Endothelial cell of umbilical vein (primary cell): Measurements from ENCODE around the gene GEMIN8. TPM values are rescaled to one million over a fixed set of nuclear protein-coding genes. Genes with fewer than 3 reads are reported as not detected.

ENCODE experiments used
- BruUV-seq: library from RNA; stranded (reverse); fragments of 400-500 nt; replicated peaks from 2 replicates; lab custom pipeline; 2021; lab: Mats Ljungman, UMichigan
- CTCF ChIA-PET: fragments of 300-600, 350-600 bp; sonication (Branson Sonifier 250); formaldehyde crosslinking; loops from one replicate; lab custom pipeline; 2021; ENCODE audit warnings: antibody characterized with exemption, inconsistent platforms; lab: Charles Lee
- POLR2A ChIA-PET: fragments of 300-600, 350-600 bp; sonication (Branson Sonifier 250); formaldehyde crosslinking; loops from one replicate; lab custom pipeline; 2021; ENCODE audit warnings: antibody characterized with exemption, inconsistent platforms; lab: Charles Lee
- DNase-seq: peaks from one replicate; pipeline ENCODE4 v3.0.0-alpha.2; 2011; ENCODE audit warnings: low read depth, low spot score
- FAIRE-seq: peaks from 2 replicates; lab custom pipeline; 2011; peaks lifted over from hg19 to GRCh38; lab: Jason Lieb, UNC
- H2AFZ ChIP-seq: 2 replicates; pipeline ENCODE4 v1.6.0; 2012; ENCODE audit warnings: low read depth, low read length, control low read depth, inconsistent platforms
- H3K27ac ChIP-seq: 2 replicates; pipeline ENCODE4 v1.5.1; 2011; ENCODE audit warnings: low read depth, mild to moderate bottlenecking, control low read depth, low read length, moderate library complexity; ENCODE audit not compliant: insufficient read depth
- H3K27me3 ChIP-seq, 2 experiments: 2 replicates each; pipeline versions ENCODE4 v1.6.0 to v1.6.1; 2011; ENCODE audit warnings: low read length in 2 of 2, mixed read lengths in 1 of 2; ENCODE audit not compliant: control insufficient read depth in 2 of 2, insufficient read depth in 2 of 2
- H3K36me3 ChIP-seq, 2 experiments: 2 replicates in 1 of 2; 3 replicates in 1 of 2; pipeline ENCODE4 v1.5.1; 2011; ENCODE audit warnings: low read length in 2 of 2, mild to moderate bottlenecking in 1 of 2, moderate library complexity in 1 of 2; ENCODE audit not compliant: control insufficient read depth in 2 of 2, insufficient read depth in 2 of 2; ENCODE audit errors: extremely low read depth in 1 of 2
- H3K4me1 ChIP-seq: 3 replicates; pipeline ENCODE4 v1.5.1; 2011; ENCODE audit warnings: mild to moderate bottlenecking, low read length; ENCODE audit not compliant: control insufficient read depth, insufficient read depth; ENCODE audit errors: extremely low read depth
- H3K4me2 ChIP-seq: 2 replicates; pipeline ENCODE4 v1.6.1; 2011; ENCODE audit warnings: low read length, control low read depth, mixed read lengths; ENCODE audit not compliant: insufficient read depth
- H3K4me3 ChIP-seq, 3 experiments: fragments of 200-600 bp in 1 of 3; sonication (generic), shearing (Covaris generic) in 1 of 3; replicated peaks in 1 of 3; 2 replicates each; pipeline ENCODE4 v1.5.1; 2011 to 2016; ENCODE audit warnings: control low read depth in 3 of 3, low read length in 3 of 3, mild to moderate bottlenecking in 2 of 3, inconsistent platforms in 1 of 3, low read depth in 1 of 3, moderate library complexity in 1 of 3; ENCODE audit not compliant: insufficient read depth in 1 of 3
- H3K79me2 ChIP-seq: 2 replicates; pipeline ENCODE4 v1.6.0; 2012; ENCODE audit warnings: low read length, inconsistent platforms; ENCODE audit not compliant: control insufficient read depth, insufficient read depth
- H3K9ac ChIP-seq: replicated peaks from 2 replicates; pipeline ENCODE3; 2011; ENCODE audit warnings: low read length, control low read depth; ENCODE audit not compliant: insufficient read depth; ENCODE audit errors: extremely low read depth
- H3K9me1 ChIP-seq: replicated peaks from 3 replicates; pipeline ENCODE4 v1.6.0; 2011; ENCODE audit warnings: mild to moderate bottlenecking, low read length; ENCODE audit not compliant: control insufficient read depth, insufficient read depth; ENCODE audit errors: extremely low read depth
- H3K9me3 ChIP-seq: replicated peaks from 2 replicates; pipeline ENCODE4 v1.5.1; 2012; ENCODE audit warnings: low read length, inconsistent platforms; ENCODE audit not compliant: control insufficient read depth, insufficient read depth
- H4K20me1 ChIP-seq: replicated peaks from 2 replicates; pipeline ENCODE3; 2011; ENCODE audit warnings: mild to moderate bottlenecking, low read length; ENCODE audit not compliant: control insufficient read depth, insufficient read depth; ENCODE audit errors: extremely low read depth
- EZH2 ChIP-seq: IDR thresholded peaks from 2 replicates; pipeline ENCODE4 v1.6.1; 2012; ENCODE audit warnings: borderline replicate concordance, low read depth, mild to moderate bottlenecking, moderate library complexity, low read length, inconsistent platforms; ENCODE audit not compliant: severe bottlenecking
- FOS ChIP-seq: IDR thresholded peaks from 2 replicates; pipeline ENCODE4 v1.6.1; 2011; ENCODE audit warnings: mild to moderate bottlenecking, low read length, moderate library complexity, borderline replicate concordance; ENCODE audit not compliant: insufficient read depth
- GATA2 ChIP-seq: IDR thresholded peaks from 2 replicates; pipeline ENCODE4 v1.7.0; 2011; ENCODE audit warnings: low read depth, mild to moderate bottlenecking, moderate library complexity, mixed read lengths, low read length; ENCODE audit not compliant: insufficient read length, insufficient read depth
- JUN ChIP-seq: IDR thresholded peaks from 2 replicates; pipeline ENCODE4 v1.6.1; 2011; ENCODE audit warnings: borderline replicate concordance, low read depth; ENCODE audit not compliant: insufficient read length, insufficient read depth
- MAX ChIP-seq: IDR thresholded peaks from 2 replicates; pipeline ENCODE4 v1.6.1; 2011; ENCODE audit not compliant: insufficient read depth, insufficient read length
- MYC ChIP-seq: IDR thresholded peaks from one replicate; pipeline ENCODE4 v1.6.1; 2011; ENCODE audit warnings: mild to moderate bottlenecking, low read depth, low read length
- POLR2A ChIP-seq: IDR thresholded peaks from 2 replicates; pipeline ENCODE4 v1.6.1; 2012; ENCODE audit warnings: low read depth, mild to moderate bottlenecking, control low read depth, low read length
- POLR2AphosphoS5 ChIP-seq: IDR thresholded peaks from 2 replicates; pipeline ENCODE4 v1.6.1; 2012; ENCODE audit warnings: low read depth, mild to moderate bottlenecking, control low read depth, low read length, moderate library complexity; ENCODE audit not compliant: insufficient read depth
- dilution Hi-C: fragments of 300-500 bp; cut with MboI; formaldehyde crosslinking; loops from one replicate; pipeline ENCODE4 v1.15.0; 2019; ENCODE audit warnings: low sequenced_read_pairs; ENCODE audit not compliant: extremely low pct_ligation_motif_present
- intact Hi-C: fragments of 100-400 bp; cut with micrococcal nuclease; formaldehyde crosslinking; loops from one replicate; pipeline ENCODE4 v1.10.0; 2022
- polyA plus RNA-seq, 4 experiments: library from polyadenylated mRNA; depleted of rRNA in 3 of 4; stranded (reverse) in 3 of 4; unstranded in 1 of 4; fragments of >200 nt; gene quantifications; 2 replicates each; pipeline versions ENCODE4 v1.2.1 to v1.2.3, GENCODE V29; 2011 to 2012; ENCODE audit warnings: missing spikeins in 1 of 4
- total RNA-seq: library from RNA; stranded (reverse); gene quantifications from 2 replicates; pipeline ENCODE4 v1.2.3, GENCODE V29; 2021
- TF ChIP-seq, protein P1 (sequence below), 2 donors: IDR thresholded peaks; 1 replicate in 1 of 2; 2 replicates in 1 of 2; pipeline ENCODE4 v1.5.1; 2011; ENCODE audit warnings: low read length in 2 of 2, mild to moderate bottlenecking in 2 of 2, moderate library complexity in 2 of 2, control low read depth in 1 of 2, inconsistent platforms in 1 of 2, low read depth in 1 of 2; ENCODE audit not compliant: insufficient read depth in 1 of 2; ENCODE audit errors: extremely low read depth in 1 of 2

GEMIN8 gene
- total and polyA plus RNA-seq, 2 donors (not counting 3 experiments of a cell fraction or from before 2014, with no cell fraction given), result 18.5 to 24.5 TPM

DNA sequence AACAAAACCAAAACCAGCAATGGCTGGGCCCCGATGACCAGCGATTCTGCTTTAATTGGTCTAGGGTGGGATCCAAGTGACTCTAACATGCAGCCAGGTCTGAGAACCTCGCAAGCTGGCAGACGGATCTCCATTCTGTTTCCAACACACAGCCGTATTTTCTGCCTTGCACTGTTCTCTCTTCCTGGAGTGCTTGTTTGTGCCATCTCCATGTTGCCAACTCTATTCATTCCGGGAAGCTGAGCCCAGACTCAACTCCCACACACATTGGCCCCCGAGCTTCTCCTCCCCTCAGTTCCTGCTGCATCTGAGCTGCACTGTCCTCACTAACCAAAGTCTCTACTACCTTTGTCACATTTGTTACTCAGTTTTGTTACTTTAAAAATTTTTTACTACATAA, 35.6 kb downstream of the GEMIN8 start:
- H3K9ac ChIP-seq, result no peak overlapping the region
- H4K20me1 ChIP-seq, result no peaks in the 10 kb centered on the region
- no peaks in the 10 kb centered on the region for H3K27me3 ChIP-seq
- H3K79me2 ChIP-seq, result no peaks in the 10 kb centered on the region
- H3K27ac ChIP-seq, result no peak overlapping the region
- H3K9me1 ChIP-seq, result no peaks in the 10 kb centered on the region
- TF ChIP-seq MAX, result no peak
- TF ChIP-seq MYC, result no peak
- no peak for TF ChIP-seq POLR2A
- no peak for TF ChIP-seq POLR2AphosphoS5
- TF ChIP-seq EZH2, result no peak
- TF ChIP-seq GATA2, result no peak
- TF ChIP-seq, protein P1, sequence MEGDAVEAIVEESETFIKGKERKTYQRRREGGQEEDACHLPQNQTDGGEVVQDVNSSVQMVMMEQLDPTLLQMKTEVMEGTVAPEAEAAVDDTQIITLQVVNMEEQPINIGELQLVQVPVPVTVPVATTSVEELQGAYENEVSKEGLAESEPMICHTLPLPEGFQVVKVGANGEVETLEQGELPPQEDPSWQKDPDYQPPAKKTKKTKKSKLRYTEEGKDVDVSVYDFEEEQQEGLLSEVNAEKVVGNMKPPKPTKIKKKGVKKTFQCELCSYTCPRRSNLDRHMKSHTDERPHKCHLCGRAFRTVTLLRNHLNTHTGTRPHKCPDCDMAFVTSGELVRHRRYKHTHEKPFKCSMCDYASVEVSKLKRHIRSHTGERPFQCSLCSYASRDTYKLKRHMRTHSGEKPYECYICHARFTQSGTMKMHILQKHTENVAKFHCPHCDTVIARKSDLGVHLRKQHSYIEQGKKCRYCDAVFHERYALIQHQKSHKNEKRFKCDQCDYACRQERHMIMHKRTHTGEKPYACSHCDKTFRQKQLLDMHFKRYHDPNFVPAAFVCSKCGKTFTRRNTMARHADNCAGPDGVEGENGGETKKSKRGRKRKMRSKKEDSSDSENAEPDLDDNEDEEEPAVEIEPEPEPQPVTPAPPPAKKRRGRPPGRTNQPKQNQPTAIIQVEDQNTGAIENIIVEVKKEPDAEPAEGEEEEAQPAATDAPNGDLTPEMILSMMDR (IDR thresholded peaks at IDR 0.05; ENCODE audit: extremely low read depth in 1 of 2, insufficient read depth in 1 of 2, low read depth in 1 of 2, low read length in 2 of 2), result no peak
- no peak for TF ChIP-seq JUN
- TF ChIP-seq FOS, result no peak
- no peak overlapping the region for H2AFZ ChIP-seq
- ChIA-PET CTCF (no interaction called here), POLR2A (no interaction called here)
- H3K36me3 ChIP-seq, result no peaks in the 10 kb centered on the region
- dilution Hi-C loops (no loop called here), intact Hi-C loops (no loop called here)
- FAIRE-seq (no peak), DNase-seq (no peak)
- BruUV-seq, result no TSS peak
- no peaks in the 10 kb centered on the region for H3K9me3 ChIP-seq
- H3K4me1 ChIP-seq, result no peaks in the 10 kb centered on the region
- H3K4me2 ChIP-seq, result no peak overlapping the region
- H3K4me3 ChIP-seq, result no peak overlapping the region
